GM21528 (cell line): ENCODE results near the gene TP53BP2.
"Not testable (repeated sequence)": the region's sequence is repeated elsewhere in the genome, so short reads cannot be mapped to it uniquely, and the experiment has no call there.

Experiments
- ATAC-seq: cut with Tn5 transposase; IDR thresholded peaks from one replicate; pipeline ENCODE4 v1.9.1; 2021; ENCODE audit warnings: mild to moderate bottlenecking, moderate library complexity; ENCODE audit not compliant: unreplicated experiment, low FRiP score

The TP53BP2 gene

DNA sequence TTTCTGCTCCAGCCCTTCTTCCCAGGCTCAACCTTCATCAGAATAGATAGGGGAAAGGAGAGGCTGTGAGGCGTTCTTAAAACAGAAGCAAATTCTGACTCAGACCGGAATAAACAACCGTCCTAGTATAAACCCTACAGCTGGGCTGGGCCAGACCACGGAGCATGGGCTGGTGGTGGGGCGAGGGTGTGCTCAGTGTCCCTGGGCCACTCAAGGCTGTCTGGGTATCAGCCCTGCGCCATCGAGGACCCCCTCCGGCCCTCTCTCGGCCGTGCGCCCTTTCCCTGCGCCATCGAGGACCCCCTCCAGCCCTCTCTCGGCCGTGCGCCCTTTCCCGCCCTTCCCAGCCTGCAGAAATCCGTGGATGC, 97.4 kb downstream of the TP53BP2 start:
- no peak for ATAC-seq

DNA sequence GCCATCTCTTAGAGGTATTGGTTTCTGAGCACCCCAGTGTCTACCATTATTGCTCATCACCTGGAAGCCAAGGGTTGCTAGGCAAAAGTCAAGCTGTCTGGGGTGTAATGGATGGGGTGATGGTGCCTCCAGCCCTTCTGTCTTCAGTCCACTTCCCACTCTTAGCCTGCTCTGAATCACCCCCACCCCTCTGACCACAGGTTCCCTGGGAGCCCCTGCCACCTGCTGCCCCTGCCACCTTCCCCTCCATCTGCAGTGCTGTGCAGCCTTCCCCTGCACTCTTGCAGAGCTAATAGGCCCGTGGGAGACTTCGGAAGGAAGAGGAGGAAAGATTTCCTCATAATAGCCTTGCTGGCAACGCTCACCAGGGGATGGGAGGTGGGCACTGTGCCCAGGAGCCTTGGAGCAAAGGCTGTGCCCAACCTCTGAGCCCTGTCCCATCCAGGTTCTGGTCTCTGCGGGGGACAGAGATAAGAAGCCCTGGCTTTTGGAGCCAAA, 97.9 kb downstream of the TP53BP2 start:
- ATAC-seq = no peak

DNA sequence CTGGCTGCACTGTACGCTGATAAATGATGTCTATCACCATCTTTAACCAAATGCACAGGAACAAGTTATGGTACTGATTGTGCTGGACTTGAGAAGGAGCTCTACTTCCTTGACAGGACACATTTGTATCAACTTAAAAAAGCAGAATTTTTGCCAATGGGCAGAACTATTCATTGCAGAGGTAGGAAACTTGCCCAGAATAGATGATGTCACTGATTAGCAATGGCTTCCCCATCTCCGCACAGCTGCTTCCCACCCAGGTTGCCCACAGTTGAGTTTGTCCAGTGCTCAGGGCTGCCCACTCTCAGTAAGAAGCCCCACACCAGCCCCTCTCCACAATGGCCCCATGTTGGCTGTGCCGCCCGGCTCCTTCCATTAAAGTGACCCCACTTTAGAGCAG, 100.0 kb downstream of the TP53BP2 start:
- ATAC-seq = no peak

DNA sequence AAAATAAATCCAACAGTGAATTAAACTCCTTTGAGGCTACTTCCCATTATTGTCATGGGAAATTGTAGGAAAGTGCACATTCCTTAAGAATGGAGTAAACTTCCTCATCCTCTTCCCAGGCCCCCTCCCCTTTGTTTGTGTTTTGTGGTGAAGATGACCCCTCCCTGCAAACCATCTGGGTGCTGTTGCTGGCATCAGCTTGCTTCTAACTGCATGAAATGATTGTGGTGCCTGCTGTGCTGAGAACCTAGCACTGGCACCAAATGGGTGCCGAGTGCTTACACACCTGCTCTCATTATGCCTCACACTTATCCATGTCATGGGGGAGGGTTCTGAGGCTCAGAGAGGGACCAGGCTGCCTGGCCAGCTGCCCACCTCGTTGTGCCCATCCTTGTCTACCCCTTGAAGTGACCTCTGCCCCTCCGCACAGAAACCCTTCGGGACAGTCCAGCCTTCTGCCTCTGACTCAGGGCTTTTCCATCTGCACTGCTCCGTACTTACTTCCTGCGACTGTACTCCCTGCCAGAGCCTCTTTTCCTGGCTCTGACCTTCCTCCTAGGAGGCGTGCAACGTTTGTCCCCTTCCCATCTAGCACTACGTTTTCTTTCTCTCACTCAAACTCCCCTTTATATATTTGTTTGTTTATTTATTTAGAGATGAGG, 102.8 kb downstream of the TP53BP2 start:
- no peak for ATAC-seq

DNA sequence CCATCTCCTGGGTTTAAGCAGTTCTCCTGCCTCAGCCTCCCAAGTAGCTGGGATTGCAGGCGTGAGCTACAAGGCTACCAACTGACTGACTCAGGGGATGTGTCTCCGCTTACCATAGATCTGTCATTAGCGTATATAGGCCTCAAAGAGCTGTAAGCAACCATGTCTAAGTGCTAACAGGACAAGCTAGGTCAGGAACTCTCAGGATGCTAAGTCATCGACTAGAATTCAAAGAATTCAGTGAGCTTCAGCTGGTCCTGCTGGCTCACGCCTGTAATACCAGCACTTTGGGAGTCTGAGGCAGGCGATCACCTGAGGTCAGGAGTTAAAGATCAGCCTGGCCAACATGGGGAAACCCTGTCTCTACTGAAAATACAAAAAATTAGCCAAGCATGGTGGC, 103.9 kb downstream of the TP53BP2 start:
- ATAC-seq = no peak

DNA sequence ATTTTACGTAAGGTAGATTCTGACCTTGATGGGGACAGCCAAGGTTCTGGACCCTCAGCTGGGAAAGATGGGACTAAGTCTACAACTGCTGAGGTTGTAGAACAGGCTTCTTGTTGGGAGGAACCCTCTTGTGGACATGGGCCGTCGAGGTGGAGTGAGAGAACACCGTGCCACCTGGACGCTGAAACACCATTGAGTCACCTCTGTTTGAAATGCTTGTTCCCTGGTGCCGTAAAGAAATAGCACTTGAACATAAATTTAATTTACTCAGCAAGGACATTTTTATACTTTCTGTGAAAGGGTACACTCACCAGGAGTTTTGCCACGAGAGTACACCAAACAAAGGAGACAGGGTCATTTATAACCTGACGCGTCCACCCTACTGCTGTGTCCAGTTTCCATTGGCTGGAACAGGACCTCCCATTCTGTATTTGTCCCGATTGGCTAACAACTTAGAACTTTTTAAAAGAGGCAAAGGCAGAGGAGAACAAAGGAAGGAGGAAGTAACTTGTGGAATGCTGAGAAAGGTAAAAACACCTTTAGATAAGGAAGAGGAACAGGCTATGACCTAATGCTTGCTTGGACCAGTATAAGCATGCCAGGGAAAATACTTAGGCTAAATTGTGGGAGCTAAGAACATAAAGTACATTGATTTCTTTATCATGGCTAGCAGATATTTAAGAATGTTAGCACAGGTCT, 105.6 kb downstream of the TP53BP2 start:
- ATAC-seq = not testable (repeated sequence)

DNA sequence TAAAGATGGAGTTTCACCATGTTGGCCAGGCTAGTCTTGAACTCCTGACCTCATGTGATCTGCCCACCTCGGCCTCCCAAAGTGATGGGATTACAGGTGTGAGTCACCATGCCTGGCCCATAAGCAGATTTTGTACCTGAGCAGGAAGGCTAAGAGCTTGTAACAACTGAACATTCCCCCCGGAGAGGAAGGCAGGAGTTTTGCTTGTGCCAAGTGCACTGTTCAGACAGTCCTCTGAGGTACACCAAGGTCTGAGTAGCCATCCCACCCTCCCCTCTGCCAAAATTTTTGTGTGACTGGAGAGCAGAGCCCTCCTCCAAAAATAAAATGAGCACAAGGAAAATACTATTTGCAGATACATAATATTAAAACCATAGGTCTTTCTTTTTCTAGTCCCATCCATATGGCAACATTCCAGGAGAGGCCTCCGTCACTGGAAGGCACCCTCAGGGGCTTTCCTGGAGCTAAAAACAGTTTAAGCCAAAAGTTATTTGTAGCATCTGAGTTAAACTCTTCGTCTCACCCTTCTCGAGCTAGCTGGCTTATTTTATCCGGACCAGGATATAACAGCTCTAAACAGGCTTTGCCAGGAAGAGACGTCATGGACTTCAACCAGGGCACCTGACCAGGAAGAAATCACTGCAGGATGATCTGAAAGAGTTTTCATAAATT, 106.2 kb downstream of the TP53BP2 start:
- ATAC-seq = no peak

DNA sequence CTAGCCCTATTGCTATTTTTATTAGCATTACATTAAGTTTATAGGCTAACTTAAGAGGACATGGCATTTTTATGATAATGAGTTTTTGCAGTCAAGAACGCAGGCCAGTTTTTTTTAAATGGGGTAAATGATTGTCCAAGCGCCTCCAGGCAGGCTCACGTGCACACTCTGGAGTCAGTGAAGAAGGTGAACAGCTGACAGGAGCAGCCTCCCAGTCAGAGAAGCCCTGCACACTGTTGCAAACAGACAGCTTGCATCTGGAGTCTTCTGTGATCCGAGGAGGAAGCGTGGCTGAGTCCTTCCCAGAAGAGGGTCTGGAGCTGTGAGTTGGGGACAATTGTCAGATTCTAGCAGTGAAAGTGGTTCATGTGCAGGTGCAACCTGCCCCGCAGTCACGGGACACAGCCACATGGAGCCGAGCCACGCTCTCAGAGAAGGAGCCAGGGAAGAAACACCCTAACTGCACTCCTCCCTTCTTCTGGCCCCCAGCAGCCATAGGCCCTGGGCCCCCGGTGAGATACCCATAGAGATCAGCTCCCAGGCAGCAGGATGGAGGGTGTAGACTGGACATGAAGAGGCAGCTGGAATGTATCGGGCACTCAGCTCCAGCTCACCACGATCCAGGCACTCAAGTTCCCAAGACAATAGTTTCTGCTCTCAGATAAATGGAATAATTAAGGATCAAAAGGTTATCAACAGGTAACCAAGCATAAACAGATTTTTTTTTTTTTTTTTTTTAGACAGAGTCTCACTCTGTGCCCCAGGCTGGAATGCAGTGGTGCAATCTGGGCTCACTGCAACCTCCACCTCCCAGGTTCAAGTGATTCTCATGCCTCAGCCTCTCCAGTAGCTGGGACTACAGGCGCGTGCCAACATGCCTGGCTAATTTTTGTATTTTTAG, 107.0 kb downstream of the TP53BP2 start:
- no peak for ATAC-seq

DNA sequence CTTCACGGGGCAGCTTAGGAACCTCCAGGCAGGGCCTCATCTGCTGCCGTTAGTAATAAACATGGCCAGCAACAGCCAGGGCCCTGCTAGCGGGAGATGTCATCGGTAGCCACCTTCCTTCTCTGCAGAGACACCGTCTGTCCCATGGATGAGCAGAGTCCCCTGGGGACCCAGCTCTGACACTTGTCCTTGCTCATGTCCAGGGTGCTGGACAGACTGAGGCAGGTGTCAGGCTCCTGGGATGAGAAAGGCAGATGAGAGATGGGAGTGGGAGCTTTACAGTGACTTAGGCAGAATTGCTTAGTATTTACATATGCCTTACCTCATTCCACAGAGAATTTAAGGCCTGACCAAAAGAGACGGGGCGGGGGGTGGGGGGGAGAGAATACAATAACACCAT, 108.4 kb downstream of the TP53BP2 start:
- ATAC-seq = no peak

DNA sequence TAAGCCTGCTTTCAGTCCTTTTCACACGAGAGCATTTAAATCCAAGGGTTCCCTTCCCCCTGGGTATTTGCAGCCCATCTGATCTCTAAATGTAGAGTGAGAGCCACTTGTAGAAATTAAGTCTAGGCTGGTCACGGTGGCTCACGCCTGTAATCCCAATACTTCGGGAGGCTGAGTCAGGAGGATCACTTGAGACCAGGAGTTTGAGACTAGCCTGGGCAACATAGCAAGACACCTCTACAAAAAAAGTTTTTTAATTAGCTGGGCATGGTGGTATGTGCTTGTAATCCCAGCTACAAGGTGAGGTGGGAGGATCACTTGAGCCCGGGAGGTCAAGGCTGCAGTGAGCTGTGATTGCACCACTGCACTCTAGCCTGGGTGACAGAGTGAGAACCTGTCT, 109.1 kb downstream of the TP53BP2 start:
- not testable (repeated sequence) for ATAC-seq

DNA sequence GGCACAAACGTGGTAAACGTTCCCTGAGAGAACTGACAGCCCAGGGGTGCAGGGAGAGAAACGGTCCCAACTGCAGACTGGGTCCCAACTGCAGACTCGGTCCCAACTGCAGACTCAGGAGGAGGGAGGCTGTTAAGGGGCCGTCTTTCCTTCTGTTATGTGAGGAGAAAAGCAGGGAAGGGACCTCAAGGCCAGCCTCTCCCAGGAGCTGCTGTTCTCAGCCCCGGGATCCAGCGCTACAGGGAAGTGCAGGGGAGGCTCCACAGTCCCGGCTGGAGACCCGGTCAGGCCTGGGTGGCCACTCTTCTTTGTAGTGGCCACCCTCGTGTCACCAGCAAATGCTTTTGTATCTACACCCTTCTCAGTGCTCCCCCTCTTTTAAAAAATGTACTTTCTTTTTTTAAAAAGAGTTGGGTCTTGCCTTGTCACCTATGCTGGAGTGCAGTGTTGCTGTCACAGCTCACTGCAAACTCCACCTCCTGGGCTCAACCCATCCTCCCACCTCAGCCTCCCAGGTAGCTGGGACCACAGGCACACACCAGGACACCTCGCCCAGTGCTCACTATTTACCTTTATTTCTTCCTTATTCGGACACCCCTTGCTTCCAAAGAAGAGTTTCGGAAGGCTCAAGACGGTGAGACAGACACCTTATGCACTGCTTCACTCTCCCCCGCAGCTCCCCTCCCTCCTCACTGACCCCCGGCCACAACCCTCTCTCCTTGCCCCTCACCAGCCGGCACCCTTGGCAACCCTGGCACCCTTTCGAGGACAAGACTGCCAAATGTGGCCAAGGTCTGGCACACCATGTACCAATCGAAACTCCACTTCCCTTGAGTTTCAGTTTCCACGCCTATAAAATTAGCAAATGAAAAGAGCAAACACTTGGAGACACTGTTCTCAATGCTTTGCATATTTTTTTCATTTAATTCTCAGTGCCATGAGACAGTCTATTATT, 111.6 kb downstream of the TP53BP2 start:
- ATAC-seq = no peak

DNA sequence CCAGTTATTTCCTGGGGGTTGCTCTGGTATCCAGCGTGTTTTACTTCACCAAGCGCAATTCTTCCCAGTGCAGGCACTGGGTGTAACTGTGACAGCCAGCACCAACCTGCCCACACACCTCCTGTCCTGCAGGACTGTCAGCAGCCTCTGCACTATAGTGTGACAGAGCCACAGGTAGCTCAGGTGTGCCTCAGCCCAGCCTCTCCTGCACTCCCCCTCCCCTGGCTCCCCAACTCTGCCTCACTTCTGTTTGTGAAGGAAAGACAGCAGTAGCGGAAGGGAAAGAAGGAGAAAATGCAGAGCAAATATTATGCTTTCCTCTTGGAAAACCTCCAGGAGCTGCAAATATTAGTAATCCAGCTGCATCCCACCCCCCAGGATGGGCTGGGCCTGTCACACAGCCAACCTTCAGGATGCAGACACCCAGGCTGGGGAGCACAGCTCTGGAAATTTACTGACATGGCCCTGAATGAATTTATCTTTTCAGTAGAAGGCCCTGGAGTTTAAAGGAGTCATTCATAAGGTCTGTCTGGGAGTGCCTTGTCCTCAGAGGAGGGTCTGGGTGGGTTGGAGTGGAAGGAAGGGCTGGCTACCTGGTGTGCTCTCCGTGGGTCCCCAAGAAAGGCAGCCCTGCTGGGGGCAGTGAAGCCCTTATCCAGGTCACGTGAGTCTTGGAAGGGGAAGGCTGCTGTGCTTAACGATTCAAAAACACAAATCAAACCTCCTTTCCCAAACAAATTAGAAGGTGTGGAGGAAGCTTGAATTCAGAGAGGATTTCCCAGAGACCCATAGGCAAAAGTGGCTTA, 112.6 kb downstream of the TP53BP2 start:
- no peak for ATAC-seq

DNA sequence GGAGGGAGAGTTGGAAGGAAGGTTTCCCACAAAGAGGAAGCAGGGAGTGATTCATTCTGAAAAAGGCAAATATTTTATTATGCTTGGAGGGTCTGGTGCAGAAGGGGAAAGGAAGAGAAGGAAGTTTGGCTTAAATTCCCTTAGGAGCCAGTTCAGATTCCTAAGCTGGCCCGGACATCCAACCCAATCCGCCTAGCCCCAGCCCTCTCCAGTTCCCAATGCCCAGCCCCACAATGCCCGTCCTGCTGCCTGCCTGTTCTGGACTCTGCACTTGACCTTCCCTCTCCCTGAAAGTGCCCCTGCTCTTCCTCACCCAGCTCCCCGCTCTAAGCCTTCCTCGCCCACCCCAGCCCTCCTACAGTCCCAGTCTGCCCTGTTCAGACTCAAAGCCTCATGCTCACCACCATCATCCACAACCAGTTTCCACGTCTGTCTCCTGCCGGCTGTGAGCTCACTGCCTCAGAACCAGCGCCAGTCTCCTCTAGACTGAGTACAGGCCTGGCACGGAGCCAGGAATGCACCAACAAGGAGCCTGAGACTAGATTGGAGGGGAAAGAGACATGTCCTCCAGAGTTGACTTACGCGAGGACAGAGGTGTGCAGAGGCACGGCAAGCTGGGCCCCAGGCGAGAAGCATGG, 114.5 kb downstream of the TP53BP2 start:
- ATAC-seq = no peak

DNA sequence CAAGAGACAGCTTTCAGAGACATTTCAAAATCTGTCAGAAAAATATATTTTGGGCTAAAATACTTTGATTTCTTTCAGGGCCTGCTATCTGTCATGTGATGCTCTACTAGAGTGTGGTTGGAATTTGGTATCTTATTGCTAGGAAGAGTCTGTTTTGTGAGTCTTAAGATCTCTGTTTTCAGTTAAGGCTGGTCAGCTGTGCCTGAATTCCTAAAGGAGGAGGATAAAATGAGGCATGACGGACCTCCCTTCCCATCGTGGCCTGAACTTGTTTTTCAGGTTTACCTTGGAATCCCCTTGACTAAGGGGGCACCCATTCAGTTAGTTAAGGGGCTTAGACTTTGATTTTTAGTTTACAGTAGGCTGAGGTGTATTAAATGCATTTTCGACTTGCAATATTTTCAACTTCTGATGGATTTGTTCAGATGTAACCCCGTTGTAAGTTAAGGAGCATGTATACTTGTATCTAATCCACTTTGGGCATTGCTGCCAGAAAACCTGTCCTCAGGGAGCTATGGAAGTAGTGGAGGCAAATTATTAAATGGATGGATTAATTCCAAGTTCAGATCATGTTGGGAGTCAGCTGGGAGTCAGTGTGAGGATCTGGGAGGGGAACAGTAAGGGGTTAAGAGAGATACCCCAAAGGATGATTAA, 115.1 kb downstream of the TP53BP2 start:
- no peak for ATAC-seq

DNA sequence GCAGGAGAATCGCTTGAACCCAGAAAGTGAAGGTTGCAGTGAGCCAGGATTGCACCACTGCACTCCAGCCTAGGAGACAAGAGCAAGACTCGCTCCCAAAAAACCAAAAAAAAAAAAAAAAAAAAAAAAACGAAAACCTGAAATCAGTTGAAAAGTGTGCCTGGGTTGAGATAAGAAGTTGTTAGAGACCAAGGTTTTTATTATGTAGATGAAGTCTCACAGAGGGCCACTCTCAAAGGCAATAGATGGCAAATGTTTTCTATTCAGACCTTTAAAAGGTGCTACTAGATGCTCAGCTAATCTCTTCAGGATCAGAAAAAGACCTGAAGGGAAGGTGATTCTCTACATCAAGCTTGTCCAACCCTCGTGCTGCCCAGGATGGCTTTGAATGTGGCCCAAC, 115.8 kb downstream of the TP53BP2 start:
- no peak for ATAC-seq
